Muscle layer of colon (tissue), 2 donors: ENCODE results near the gene CUL2.

Source experiments
- H3K27ac ChIP-seq: one replicate; pipeline ENCODE4 v1.7.0; 2013; ENCODE audit warnings: low read depth, mild to moderate bottlenecking, low read length, moderate library complexity
- H3K27me3 ChIP-seq, 2 donors: one replicate each; pipeline ENCODE4 v1.7.0; 2013; ENCODE audit warnings: low read length in 2 of 2, mild to moderate bottlenecking in 2 of 2; ENCODE audit not compliant: insufficient read depth in 2 of 2, control insufficient read depth in 1 of 2
- H3K36me3 ChIP-seq: one replicate; pipeline ENCODE4 v1.7.0; 2013; ENCODE audit warnings: mild to moderate bottlenecking, low read length; ENCODE audit not compliant: insufficient read depth
- H3K4me1 ChIP-seq: one replicate; pipeline ENCODE4 v1.7.0; 2013; ENCODE audit warnings: mild to moderate bottlenecking, low read length; ENCODE audit not compliant: insufficient read depth
- H3K4me3 ChIP-seq, 2 donors: one replicate each; pipeline ENCODE4 v1.7.0; 2013; ENCODE audit warnings: low read length in 2 of 2, low read depth in 1 of 2, mild to moderate bottlenecking in 1 of 2, moderate library complexity in 1 of 2
- H3K9ac ChIP-seq: one replicate; pipeline ENCODE4 v1.7.0; 2013; ENCODE audit warnings: low read length
- H3K9me3 ChIP-seq: one replicate; pipeline ENCODE4 v1.7.0; 2013; ENCODE audit warnings: mild to moderate bottlenecking, low read length
- donor health status: abdominal sarcoma.
- donor health status: Adenocarcinoma of cecum.

Gene CUL2

DNA sequence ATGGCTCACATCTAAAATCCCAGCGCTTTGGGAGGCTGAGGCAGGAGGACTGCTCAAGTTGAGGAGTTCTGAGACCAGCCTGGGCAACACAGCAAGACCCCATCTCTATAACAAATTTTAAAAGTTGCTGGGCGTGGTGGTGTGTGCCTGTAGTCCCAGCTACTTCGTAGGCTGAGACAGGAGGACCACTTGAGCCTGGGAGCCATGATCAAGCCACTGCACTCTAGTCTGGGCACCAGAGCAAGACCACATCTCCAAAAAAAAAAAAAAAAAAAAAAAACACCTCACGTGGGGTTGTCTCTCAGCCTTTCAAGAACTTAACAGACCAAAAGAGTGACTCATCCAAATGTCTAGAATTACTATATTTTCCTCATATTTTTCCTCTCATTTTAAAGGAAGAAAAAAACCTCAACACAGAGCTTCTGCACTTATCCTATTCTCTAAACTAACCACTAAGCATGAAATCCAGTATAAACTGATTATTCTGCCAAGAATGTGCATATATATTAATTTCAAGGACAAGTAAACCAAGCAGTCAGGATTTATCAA lies 46.3 kb downstream of the CUL2 start:
- no peak overlapping the region for H3K9ac ChIP-seq
- no peaks in the 10 kb centered on the region for H3K9me3 ChIP-seq
- no peaks in the 10 kb centered on the region for H3K27me3 ChIP-seq
- peaks cover 46% of the 10 kb centered on the region for H3K36me3 ChIP-seq
- no peak overlapping the region for H3K4me3 ChIP-seq
- no peak overlapping the region for H3K27ac ChIP-seq
- no peaks in the 10 kb centered on the region for H3K4me1 ChIP-seq

DNA sequence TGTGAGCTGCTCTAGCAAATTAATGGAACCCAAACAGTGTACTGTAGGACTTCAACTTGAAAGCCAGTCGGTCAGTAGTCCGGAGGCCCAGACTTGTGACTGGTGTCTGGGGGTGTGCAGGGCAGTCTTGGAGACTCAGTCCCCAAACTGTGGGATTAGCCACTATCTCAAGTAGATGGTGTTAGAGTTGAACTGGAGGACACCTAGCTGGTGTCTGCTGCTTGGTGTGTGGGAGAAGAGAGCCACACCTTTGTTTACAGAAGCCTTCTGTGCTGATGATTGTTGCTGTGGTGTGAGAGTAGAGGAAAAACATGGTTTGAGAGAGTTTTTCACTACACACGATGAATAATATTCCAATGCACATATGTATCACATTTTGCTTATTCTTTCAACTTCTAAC lies 47.4 kb downstream of the CUL2 start:
- no peak overlapping the region for H3K27ac ChIP-seq
- H3K9me3 ChIP-seq = no peaks in the 10 kb centered on the region
- no peaks in the 10 kb centered on the region for H3K4me1 ChIP-seq
- no peak overlapping the region for H3K9ac ChIP-seq
- H3K27me3 ChIP-seq = no peaks in the 10 kb centered on the region
- no peak overlapping the region for H3K4me3 ChIP-seq
- H3K36me3 ChIP-seq = peaks cover 46% of the 10 kb centered on the region

DNA sequence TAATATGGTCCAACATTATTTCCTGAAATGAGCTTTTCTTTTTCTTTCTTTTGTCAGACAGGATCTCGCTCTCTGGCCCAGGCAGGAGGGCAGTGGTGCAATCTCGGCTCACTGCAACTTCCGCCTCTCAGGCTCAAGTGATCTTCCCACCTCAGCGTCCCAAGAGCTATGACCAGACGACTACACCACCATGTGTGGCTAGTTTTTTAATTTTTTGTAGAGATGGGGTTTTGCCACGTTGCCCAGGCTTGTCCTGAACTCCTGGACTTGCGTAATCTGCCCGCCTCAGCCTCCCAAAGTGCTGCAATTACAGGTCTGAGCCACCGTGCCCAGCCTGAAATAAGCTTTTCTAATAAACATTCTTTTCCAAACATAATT lies 48.6 kb downstream of the CUL2 start:
- no peaks in the 10 kb centered on the region for H3K4me1 ChIP-seq
- no peaks in the 10 kb centered on the region for H3K27me3 ChIP-seq
- no peak overlapping the region for H3K9ac ChIP-seq
- H3K27ac ChIP-seq = no peak overlapping the region
- no peaks in the 10 kb centered on the region for H3K9me3 ChIP-seq
- no peak overlapping the region for H3K4me3 ChIP-seq
- peaks cover 54% of the 10 kb centered on the region for H3K36me3 ChIP-seq

DNA sequence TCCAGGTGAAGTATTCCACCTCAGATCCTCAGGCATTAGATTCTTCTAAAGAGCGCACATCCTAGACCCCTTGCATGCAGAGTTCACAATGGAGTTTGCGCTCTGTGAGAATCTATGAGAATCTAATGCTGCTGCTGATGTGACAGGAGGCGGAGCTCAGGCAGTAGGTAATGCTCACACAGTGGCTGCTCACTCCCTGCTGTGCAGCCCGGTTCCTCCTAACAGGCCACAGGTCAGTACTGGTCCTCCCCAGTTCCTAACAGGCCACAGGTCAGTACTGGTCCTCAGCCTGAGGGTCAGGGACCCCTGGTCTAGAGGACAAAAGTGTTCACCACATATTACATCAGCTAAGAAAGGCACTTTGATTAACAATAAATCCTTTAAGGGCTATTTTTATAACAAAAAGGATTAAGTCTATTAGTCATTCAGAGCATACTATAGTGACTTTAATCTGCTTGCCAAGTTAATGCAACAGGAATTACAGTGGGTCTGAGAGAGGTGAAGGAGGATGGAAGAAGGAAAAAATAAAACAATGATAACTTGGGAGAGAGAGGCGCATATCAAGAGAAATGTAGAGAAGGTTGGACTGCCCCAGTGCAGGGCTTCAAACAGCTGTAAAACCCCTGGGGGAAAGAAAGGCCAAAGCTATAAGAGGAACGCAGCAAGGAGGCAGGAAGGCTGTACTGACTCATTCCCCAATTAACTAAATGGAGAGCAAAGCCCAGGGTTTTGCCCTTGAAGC lies 49.2 kb downstream of the CUL2 start:
- H3K36me3 ChIP-seq = peaks cover 54% of the 10 kb centered on the region

DNA sequence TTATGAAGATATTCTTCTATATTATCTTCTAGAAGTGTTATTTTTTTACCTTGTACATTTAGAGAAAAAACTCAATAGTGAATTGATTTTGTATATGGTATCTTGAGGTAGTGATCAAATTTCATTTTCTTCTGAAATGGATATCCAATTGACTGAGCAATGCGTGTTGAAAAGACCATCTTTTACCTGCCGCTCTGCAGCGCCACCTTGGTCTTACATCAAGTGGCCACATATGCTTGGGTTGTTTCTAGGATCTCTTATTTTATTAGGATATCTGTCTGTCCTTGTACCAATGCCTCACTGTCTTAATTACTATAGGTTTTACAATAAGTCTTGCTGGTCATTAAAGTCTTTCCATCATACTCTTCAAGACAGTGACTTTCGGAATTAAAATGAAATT lies 53.0 kb downstream of the CUL2 start:
- H3K9ac ChIP-seq = no peak overlapping the region
- no peak overlapping the region for H3K27ac ChIP-seq
- H3K27me3 ChIP-seq = no peaks in the 10 kb centered on the region
- peaks cover 38% of the 10 kb centered on the region for H3K36me3 ChIP-seq
- H3K4me3 ChIP-seq = no peak overlapping the region
- H3K9me3 ChIP-seq = no peaks in the 10 kb centered on the region
- H3K4me1 ChIP-seq = no peaks in the 10 kb centered on the region

More for the DNA sequence above, 49.2 kb downstream of the CUL2 start:
- Histone ChIP-seq H3K27me3 (no peaks in the 10 kb centered on the region), H3K4me1 (no peaks in the 10 kb centered on the region), H3K9me3 (no peaks in the 10 kb centered on the region), H3K4me3 (no peak overlapping the region), H3K9ac (no peak overlapping the region), H3K27ac (no peak overlapping the region)

DNA sequence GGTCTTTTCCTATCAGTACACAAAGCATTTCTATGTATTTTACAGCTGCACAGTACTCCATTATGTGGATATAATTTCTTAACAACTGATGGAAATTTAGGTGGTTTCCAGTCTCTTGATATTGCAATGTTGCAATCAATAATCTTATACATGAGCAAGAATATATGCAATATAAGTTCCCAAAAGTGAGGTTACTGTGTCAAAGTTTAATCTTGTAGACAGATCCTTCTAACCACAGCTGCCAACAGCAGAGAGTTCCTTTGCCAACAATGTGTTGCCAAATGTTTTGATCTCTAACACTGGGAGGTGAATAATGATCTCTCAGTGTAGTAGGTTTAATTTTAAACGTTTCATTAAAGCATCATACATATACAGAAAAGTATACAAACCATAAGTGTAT lies 54.5 kb downstream of the CUL2 start:
- no peak overlapping the region for H3K4me3 ChIP-seq
- peaks cover 41% of the 10 kb centered on the region for H3K36me3 ChIP-seq
- H3K27me3 ChIP-seq = no peaks in the 10 kb centered on the region
- H3K4me1 ChIP-seq = no peaks in the 10 kb centered on the region
- H3K27ac ChIP-seq = no peak overlapping the region
- H3K9ac ChIP-seq = no peak overlapping the region
- no peaks in the 10 kb centered on the region for H3K9me3 ChIP-seq

DNA sequence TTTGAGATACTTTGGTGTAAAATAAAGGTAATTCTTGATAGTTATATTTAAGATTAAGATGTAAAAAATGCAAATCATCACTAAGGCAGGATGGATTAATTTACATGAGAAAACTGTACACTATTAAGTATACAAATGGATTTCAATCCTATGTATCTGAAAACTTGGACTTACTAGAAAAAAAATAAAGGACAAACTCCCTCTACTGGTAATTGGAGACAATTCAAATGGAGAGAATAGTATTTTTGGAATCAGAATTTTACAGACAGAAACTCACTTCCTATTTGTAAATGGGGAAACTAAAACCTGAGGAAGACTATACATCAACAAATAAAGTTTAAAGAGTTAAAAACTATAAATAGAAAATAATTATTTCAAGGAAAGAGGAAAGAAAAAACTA lies 62.6 kb downstream of the CUL2 start:
- H3K36me3 ChIP-seq = peaks cover 53% of the 10 kb centered on the region

DNA sequence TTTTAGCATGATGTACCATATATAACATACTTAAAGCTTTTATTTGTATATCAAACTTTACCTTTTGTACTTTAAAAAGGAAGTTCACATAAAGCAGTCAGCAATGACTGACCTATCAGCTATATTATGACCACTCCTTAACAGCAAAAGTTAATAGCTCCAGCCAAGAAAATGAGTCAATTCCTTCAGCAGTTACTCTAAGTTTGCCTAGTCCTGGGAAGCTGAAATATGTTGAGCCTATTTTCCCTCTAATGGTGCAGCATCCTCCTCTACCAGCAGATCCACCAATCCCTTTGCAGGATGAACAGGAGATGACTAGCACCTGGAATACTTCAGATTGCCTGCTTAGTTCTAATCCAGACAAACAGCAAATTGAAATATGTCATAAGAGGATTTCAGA lies 64.2 kb downstream of the CUL2 start:
- no peaks in the 10 kb centered on the region for H3K4me1 ChIP-seq
- no peak overlapping the region for H3K4me3 ChIP-seq
- H3K27me3 ChIP-seq = no peaks in the 10 kb centered on the region
- no peak overlapping the region for H3K27ac ChIP-seq
- H3K9me3 ChIP-seq = no peaks in the 10 kb centered on the region
- peaks cover 46% of the 10 kb centered on the region for H3K36me3 ChIP-seq
- no peak overlapping the region for H3K9ac ChIP-seq

More for the DNA sequence above, 62.6 kb downstream of the CUL2 start:
- no peaks in the 10 kb centered on the region for H3K9me3 ChIP-seq
- H3K9ac ChIP-seq = no peak overlapping the region
- H3K27ac ChIP-seq = no peak overlapping the region
- no peaks in the 10 kb centered on the region for H3K4me1 ChIP-seq
- no peak overlapping the region for H3K4me3 ChIP-seq
- H3K27me3 ChIP-seq = no peaks in the 10 kb centered on the region

DNA sequence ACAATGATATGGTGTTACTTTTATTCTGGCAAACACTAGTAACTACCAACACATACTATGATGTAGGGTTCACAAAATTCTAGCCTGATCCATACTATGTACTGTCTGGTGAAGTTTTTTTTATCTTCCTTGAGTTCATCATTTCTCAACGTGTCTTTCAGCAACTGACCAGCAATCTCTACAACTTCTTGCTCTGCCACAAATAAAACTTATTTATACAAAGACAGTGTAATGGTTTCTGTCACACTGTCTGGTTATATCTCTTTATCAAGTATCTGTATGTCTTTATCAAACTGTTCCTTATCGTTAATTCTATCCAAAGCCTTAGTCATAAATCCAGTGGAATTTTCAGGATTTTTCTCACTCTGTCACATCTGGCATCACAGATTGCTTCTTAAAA lies 69.7 kb downstream of the CUL2 start:
- H3K27me3 ChIP-seq = no peaks in the 10 kb centered on the region
- H3K9me3 ChIP-seq = no peaks in the 10 kb centered on the region
- peaks cover 4% of the 10 kb centered on the region for H3K4me1 ChIP-seq
- H3K4me3 ChIP-seq = no peak overlapping the region
- no peak overlapping the region for H3K27ac ChIP-seq
- peaks cover 21% of the 10 kb centered on the region for H3K36me3 ChIP-seq
- no peak overlapping the region for H3K9ac ChIP-seq

DNA sequence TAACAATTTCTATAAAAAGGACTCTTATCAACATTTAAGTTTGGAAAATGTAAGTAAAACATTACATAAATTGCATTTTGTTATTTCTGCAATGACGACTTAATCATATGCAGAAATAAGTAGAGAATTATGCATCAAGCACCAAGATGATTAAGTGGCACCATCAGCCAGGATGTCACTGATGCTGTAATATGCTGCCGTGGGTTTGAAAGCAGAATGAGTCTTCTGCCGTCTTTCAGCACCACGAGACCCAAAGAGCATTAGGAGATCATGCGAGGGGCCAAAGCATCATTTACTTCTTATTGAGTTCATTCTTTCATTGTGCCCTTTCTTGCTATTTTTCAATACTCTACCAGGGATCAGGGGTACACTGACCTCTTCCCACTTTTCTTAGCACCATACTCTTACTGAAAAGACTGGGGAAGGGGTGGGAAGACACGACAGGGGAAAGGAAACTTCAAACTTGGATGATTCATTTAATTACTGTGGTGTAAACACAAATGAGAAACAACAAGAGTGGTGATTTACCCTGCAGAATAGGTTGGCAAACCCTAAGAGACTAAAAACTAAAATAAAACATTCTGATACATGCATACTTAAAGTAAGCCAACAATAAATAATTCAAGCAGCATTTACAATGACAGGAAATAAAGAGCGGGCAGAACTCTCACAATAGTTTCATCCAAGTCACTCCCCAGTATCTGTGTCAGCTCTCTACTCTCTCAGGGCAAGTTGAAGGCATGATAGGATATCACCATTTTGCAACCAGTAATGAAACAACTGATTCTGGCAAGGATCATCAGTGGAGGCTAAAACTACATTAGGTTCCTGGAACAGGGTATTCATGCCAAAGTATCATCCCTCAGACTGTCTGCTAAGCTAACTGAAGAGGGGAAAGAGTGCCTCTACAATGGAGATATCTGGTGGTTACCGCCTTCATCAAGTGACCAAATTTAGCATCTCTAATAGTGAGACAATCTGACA lies 70.8 kb downstream of the CUL2 start:
- no peaks in the 10 kb centered on the region for H3K9me3 ChIP-seq
- H3K27me3 ChIP-seq = no peaks in the 10 kb centered on the region
- H3K36me3 ChIP-seq = peaks cover 18% of the 10 kb centered on the region
- no peak overlapping the region for H3K9ac ChIP-seq
- peaks cover 4% of the 10 kb centered on the region for H3K4me1 ChIP-seq
- no peak overlapping the region for H3K27ac ChIP-seq
- H3K4me3 ChIP-seq = no peak overlapping the region

DNA sequence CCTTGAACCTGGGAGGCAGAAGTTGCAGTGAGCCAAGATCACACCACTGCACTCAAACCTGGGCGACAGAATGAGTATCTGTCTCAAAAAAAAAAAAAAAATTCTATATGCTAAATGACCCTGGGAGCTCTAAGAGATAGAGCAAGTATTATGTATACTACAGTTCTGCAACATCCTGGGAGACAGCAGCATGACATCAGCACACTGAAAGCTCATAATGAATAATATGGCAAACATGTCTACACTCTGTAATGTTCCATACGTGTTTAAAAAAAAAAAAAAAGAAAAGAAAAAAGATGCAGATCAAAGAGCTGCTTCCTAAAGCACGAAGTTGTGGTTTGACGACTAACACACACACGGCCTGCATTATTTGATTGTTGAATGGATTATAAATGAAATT lies 72.5 kb downstream of the CUL2 start:
- peaks cover 4% of the 10 kb centered on the region for H3K4me1 ChIP-seq
- no peak overlapping the region for H3K27ac ChIP-seq
- H3K36me3 ChIP-seq = peaks cover 9% of the 10 kb centered on the region
- H3K9me3 ChIP-seq = no peaks in the 10 kb centered on the region
- H3K9ac ChIP-seq = no peak overlapping the region
- no peaks in the 10 kb centered on the region for H3K27me3 ChIP-seq
- H3K4me3 ChIP-seq = no peak overlapping the region
